Endothelial cell of umbilical vein (primary cell): ENCODE measurements around the gene COL13A1. TPM values are rescaled to one million over a fixed set of nuclear protein-coding genes. Genes with fewer than 3 reads are reported as not detected.

Source experiments
- BruUV-seq: library from RNA; stranded (reverse); fragments of 400-500 nt; replicated peaks from 2 replicates; lab custom pipeline; 2021; lab: Mats Ljungman, UMichigan
- CTCF ChIA-PET: fragments of 300-600, 350-600 bp; sonication (Branson Sonifier 250); formaldehyde crosslinking; loops from one replicate; lab custom pipeline; 2021; ENCODE audit warnings: antibody characterized with exemption, inconsistent platforms; lab: Charles Lee
- POLR2A ChIA-PET: fragments of 300-600, 350-600 bp; sonication (Branson Sonifier 250); formaldehyde crosslinking; loops from one replicate; lab custom pipeline; 2021; ENCODE audit warnings: antibody characterized with exemption, inconsistent platforms; lab: Charles Lee
- DNase-seq: peaks from one replicate; pipeline ENCODE4 v3.0.0-alpha.2; 2011; ENCODE audit warnings: low read depth, low spot score
- FAIRE-seq: peaks from 2 replicates; lab custom pipeline; 2011; peaks lifted over from hg19 to GRCh38; lab: Jason Lieb, UNC
- H2AFZ ChIP-seq: 2 replicates; pipeline ENCODE4 v1.6.0; 2012; ENCODE audit warnings: low read depth, low read length, control low read depth, inconsistent platforms
- H3K27ac ChIP-seq: 2 replicates; pipeline ENCODE4 v1.5.1; 2011; ENCODE audit warnings: low read depth, mild to moderate bottlenecking, control low read depth, low read length, moderate library complexity; ENCODE audit not compliant: insufficient read depth
- H3K27me3 ChIP-seq, 2 experiments: 2 replicates each; pipeline versions ENCODE4 v1.6.0 to v1.6.1; 2011; ENCODE audit warnings: low read length in 2 of 2, mixed read lengths in 1 of 2; ENCODE audit not compliant: control insufficient read depth in 2 of 2, insufficient read depth in 2 of 2
- H3K36me3 ChIP-seq, 2 experiments: 2 replicates in 1 of 2; 3 replicates in 1 of 2; pipeline ENCODE4 v1.5.1; 2011; ENCODE audit warnings: low read length in 2 of 2, mild to moderate bottlenecking in 1 of 2, moderate library complexity in 1 of 2; ENCODE audit not compliant: control insufficient read depth in 2 of 2, insufficient read depth in 2 of 2; ENCODE audit errors: extremely low read depth in 1 of 2
- H3K4me1 ChIP-seq: 3 replicates; pipeline ENCODE4 v1.5.1; 2011; ENCODE audit warnings: mild to moderate bottlenecking, low read length; ENCODE audit not compliant: control insufficient read depth, insufficient read depth; ENCODE audit errors: extremely low read depth
- H3K4me2 ChIP-seq: 2 replicates; pipeline ENCODE4 v1.6.1; 2011; ENCODE audit warnings: low read length, control low read depth, mixed read lengths; ENCODE audit not compliant: insufficient read depth
- H3K4me3 ChIP-seq, 3 experiments: fragments of 200-600 bp in 1 of 3; sonication (generic), shearing (Covaris generic) in 1 of 3; replicated peaks in 1 of 3; 2 replicates each; pipeline ENCODE4 v1.5.1; 2011 to 2016; ENCODE audit warnings: control low read depth in 3 of 3, low read length in 3 of 3, mild to moderate bottlenecking in 2 of 3, inconsistent platforms in 1 of 3, low read depth in 1 of 3, moderate library complexity in 1 of 3; ENCODE audit not compliant: insufficient read depth in 1 of 3
- H3K79me2 ChIP-seq: 2 replicates; pipeline ENCODE4 v1.6.0; 2012; ENCODE audit warnings: low read length, inconsistent platforms; ENCODE audit not compliant: control insufficient read depth, insufficient read depth
- H3K9ac ChIP-seq: replicated peaks from 2 replicates; pipeline ENCODE3; 2011; ENCODE audit warnings: low read length, control low read depth; ENCODE audit not compliant: insufficient read depth; ENCODE audit errors: extremely low read depth
- H3K9me1 ChIP-seq: replicated peaks from 3 replicates; pipeline ENCODE4 v1.6.0; 2011; ENCODE audit warnings: mild to moderate bottlenecking, low read length; ENCODE audit not compliant: control insufficient read depth, insufficient read depth; ENCODE audit errors: extremely low read depth
- H3K9me3 ChIP-seq: replicated peaks from 2 replicates; pipeline ENCODE4 v1.5.1; 2012; ENCODE audit warnings: low read length, inconsistent platforms; ENCODE audit not compliant: control insufficient read depth, insufficient read depth
- H4K20me1 ChIP-seq: replicated peaks from 2 replicates; pipeline ENCODE3; 2011; ENCODE audit warnings: mild to moderate bottlenecking, low read length; ENCODE audit not compliant: control insufficient read depth, insufficient read depth; ENCODE audit errors: extremely low read depth
- CTCF ChIP-seq, 2 donors: IDR thresholded peaks; 1 replicate in 1 of 2; 2 replicates in 1 of 2; pipeline ENCODE4 v1.5.1; 2011; ENCODE audit warnings: low read length in 2 of 2, mild to moderate bottlenecking in 2 of 2, moderate library complexity in 2 of 2, control low read depth in 1 of 2, inconsistent platforms in 1 of 2, low read depth in 1 of 2; ENCODE audit not compliant: insufficient read depth in 1 of 2; ENCODE audit errors: extremely low read depth in 1 of 2
- FOS ChIP-seq: IDR thresholded peaks from 2 replicates; pipeline ENCODE4 v1.6.1; 2011; ENCODE audit warnings: mild to moderate bottlenecking, low read length, moderate library complexity, borderline replicate concordance; ENCODE audit not compliant: insufficient read depth
- JUN ChIP-seq: IDR thresholded peaks from 2 replicates; pipeline ENCODE4 v1.6.1; 2011; ENCODE audit warnings: borderline replicate concordance, low read depth; ENCODE audit not compliant: insufficient read length, insufficient read depth
- MAX ChIP-seq: IDR thresholded peaks from 2 replicates; pipeline ENCODE4 v1.6.1; 2011; ENCODE audit not compliant: insufficient read depth, insufficient read length
- MYC ChIP-seq: IDR thresholded peaks from one replicate; pipeline ENCODE4 v1.6.1; 2011; ENCODE audit warnings: mild to moderate bottlenecking, low read depth, low read length
- POLR2A ChIP-seq: IDR thresholded peaks from 2 replicates; pipeline ENCODE4 v1.6.1; 2012; ENCODE audit warnings: low read depth, mild to moderate bottlenecking, control low read depth, low read length
- POLR2AphosphoS5 ChIP-seq: IDR thresholded peaks from 2 replicates; pipeline ENCODE4 v1.6.1; 2012; ENCODE audit warnings: low read depth, mild to moderate bottlenecking, control low read depth, low read length, moderate library complexity; ENCODE audit not compliant: insufficient read depth
- dilution Hi-C: fragments of 300-500 bp; cut with MboI; formaldehyde crosslinking; loops from one replicate; pipeline ENCODE4 v1.15.0; 2019; ENCODE audit warnings: low sequenced_read_pairs; ENCODE audit not compliant: extremely low pct_ligation_motif_present
- intact Hi-C: fragments of 100-400 bp; cut with micrococcal nuclease; formaldehyde crosslinking; loops from one replicate; pipeline ENCODE4 v1.10.0; 2022
- polyA plus RNA-seq, 4 experiments: library from polyadenylated mRNA; depleted of rRNA in 3 of 4; stranded (reverse) in 3 of 4; unstranded in 1 of 4; fragments of >200 nt; gene quantifications; 2 replicates each; pipeline versions ENCODE4 v1.2.1 to v1.2.3, GENCODE V29; 2011 to 2012; ENCODE audit warnings: missing spikeins in 1 of 4
- total RNA-seq: library from RNA; stranded (reverse); gene quantifications from 2 replicates; pipeline ENCODE4 v1.2.3, GENCODE V29; 2021

COL13A1 gene
- total and polyA plus RNA-seq, 2 donors (not counting 3 experiments of a cell fraction or from before 2014, with no cell fraction given), result 21.4 to 47.5 TPM

GRCh38 chr10:69826094-69826493 lies 24.4 kb downstream of the COL13A1 start:
- Histone ChIP-seq H3K4me3 (no peak overlapping the region), H4K20me1 (no peaks in the 10 kb centered on the region), H3K4me2 (no peak overlapping the region), H3K9ac (no peak overlapping the region), H3K79me2 (peaks cover 31% of the 10 kb centered on the region), H3K9me3 (no peaks in the 10 kb centered on the region), H3K27ac (no peak overlapping the region), H2AFZ (no peak overlapping the region), H3K27me3 (no peaks in the 10 kb centered on the region), H3K36me3 (no peaks in the 10 kb centered on the region), H3K9me1 (no peaks in the 10 kb centered on the region), H3K4me1 (peaks cover 30% of the 10 kb centered on the region)
- no TSS peak for BruUV-seq
- dilution Hi-C loops (no loop called here), intact Hi-C loops (loop anchor here (5.0 kb wide), 1 partner anchor 36 kb away; no protein-coding TSS in a partner anchor)
- CTCF ChIA-PET, result interaction anchor here (0.6 to 1.5 kb wide), 4 partner anchors 20 to 39 kb away, joined by 3 to 5 read pairs (median 4); no protein-coding TSS in a partner anchor
- TF ChIP-seq MYC, result no peak
- TF ChIP-seq MAX, result no peak
- no peak for TF ChIP-seq POLR2AphosphoS5
- no peak for TF ChIP-seq POLR2A
- no peak for TF ChIP-seq JUN
- no peak for TF ChIP-seq FOS
- FAIRE-seq (no peak), DNase-seq (no peak)
- POLR2A ChIA-PET, result no interaction called here

- H3K36me3 ChIP-seq, result no peaks in the 10 kb centered on the region
- H3K9me1 ChIP-seq, result no peaks in the 10 kb centered on the region
- intact Hi-C loops, result loop anchor here (5.0 kb wide), 1 partner anchor 35 kb away; no protein-coding TSS in a partner anchor
- ChIA-PET POLR2A (no interaction called here), CTCF (interaction anchor here (0.6 to 1.6 kb wide), 8 partner anchors 22 to 88 kb away, joined by 3 to 5 read pairs (median 3); no protein-coding TSS in a partner anchor)
- no TSS peak for BruUV-seq
- H3K9me3 ChIP-seq, result no peaks in the 10 kb centered on the region
- no peak overlapping the region for H3K9ac ChIP-seq
- H3K4me2 ChIP-seq, result no peak overlapping the region
- H3K27ac ChIP-seq, result no peak overlapping the region
- peaks cover 26% of the 10 kb centered on the region for H3K79me2 ChIP-seq
- dilution Hi-C loops, result no loop called here
- TF ChIP-seq CTCF (IDR thresholded peaks at IDR 0.05; ENCODE audit: extremely low read depth in 1 of 2, insufficient read depth in 1 of 2, low read depth in 1 of 2, low read length in 2 of 2), result peak; percentile 6 to 13
- TF ChIP-seq POLR2AphosphoS5, result no peak
- DNase-seq, result no peak
- H3K27me3 ChIP-seq, result no peaks in the 10 kb centered on the region
- no peak overlapping the region for H2AFZ ChIP-seq
- FAIRE-seq, result no peak
- H3K4me1 ChIP-seq, result peaks cover 37% of the 10 kb centered on the region
- H3K4me3 ChIP-seq, result no peak overlapping the region
- H4K20me1 ChIP-seq, result no peaks in the 10 kb centered on the region
Measured at GRCh38 chr10:69826789-69827554, 25.3 kb downstream of the COL13A1 start.
